GM21515 (cell line): ENCODE measurements around the gene SLC19A1.
"Not testable (repeated sequence)": the region's sequence is repeated elsewhere in the genome, so short reads cannot be mapped to it uniquely, and the experiment has no call there.

Source experiments
- ATAC-seq: cut with Tn5 transposase; IDR thresholded peaks from one replicate; pipeline ENCODE4 v1.9.1; 2021; ENCODE audit not compliant: unreplicated experiment

The SLC19A1 gene

GRCh38 chr21:45534636-45535331 is 7.5 kb downstream of the SLC19A1 start:
- ATAC-seq: no peak

GRCh38 chr21:45533846-45534635 is 8.2 kb downstream of the SLC19A1 start:
- no peak for ATAC-seq

GRCh38 chr21:45533361-45533845 is 8.8 kb downstream of the SLC19A1 start:
- ATAC-seq: no peak

- ATAC-seq: no peak
Measured at GRCh38 chr21:45532826-45533360, 9.3 kb downstream of the SLC19A1 start.

- no peak for ATAC-seq
Measured at GRCh38 chr21:45531393-45532215, 10.6 kb downstream of the SLC19A1 start.

- ATAC-seq: not testable (repeated sequence)
Measured at GRCh38 chr21:45531114-45531392, 11.2 kb downstream of the SLC19A1 start.

GRCh38 chr21:45530423-45531113 is 11.7 kb downstream of the SLC19A1 start:
- ATAC-seq: no peak

GRCh38 chr21:45529785-45530422 is 12.3 kb downstream of the SLC19A1 start:
- no peak for ATAC-seq

GRCh38 chr21:45528981-45529784 is 13.1 kb downstream of the SLC19A1 start:
- ATAC-seq: no peak

GRCh38 chr21:45528028-45528705 is 14.1 kb downstream of the SLC19A1 start:
- no peak for ATAC-seq

GRCh38 chr21:45527151-45527999 is 14.9 kb downstream of the SLC19A1 start:
- not testable (repeated sequence) for ATAC-seq

- ATAC-seq: no peak
Measured at GRCh38 chr21:45525910-45526306, 16.3 kb downstream of the SLC19A1 start.

GRCh38 chr21:45525153-45525909 is 16.9 kb downstream of the SLC19A1 start:
- no peak for ATAC-seq

- ATAC-seq: no peak
Measured at GRCh38 chr21:45524756-45525152, 17.5 kb downstream of the SLC19A1 start.

GRCh38 chr21:45523411-45524101 is 18.7 kb downstream of the SLC19A1 start:
- no peak for ATAC-seq

- no peak for ATAC-seq
Measured at GRCh38 chr21:45522986-45523385, 19.3 kb downstream of the SLC19A1 start.

- no peak for ATAC-seq
Measured at GRCh38 chr21:45522381-45522780, 19.9 kb downstream of the SLC19A1 start.
